H9 (cell line): Measurements from ENCODE around the gene SNX30. TPM values are rescaled to one million over a fixed set of nuclear protein-coding genes. Genes with fewer than 3 reads are reported as not detected.

ENCODE experiments used
- DNase-seq: peaks from one replicate; pipeline ENCODE4 v3.0.0-alpha.2; 2017
- H2AFZ ChIP-seq: one replicate; pipeline ENCODE4 v1.6.1; 2013; ENCODE audit warnings: mild to moderate bottlenecking, low read length, control low read depth, moderate library complexity
- H2AK5ac ChIP-seq: 2 replicates; pipeline ENCODE4 v1.6.1; 2013; ENCODE audit warnings: low read length, control low read depth, mixed read lengths; ENCODE audit not compliant: insufficient read length
- H2BK120ac ChIP-seq: one replicate; pipeline ENCODE4 v1.6.1; 2013; ENCODE audit warnings: low read depth, mild to moderate bottlenecking, low read length, control low read depth, inconsistent platforms; ENCODE audit not compliant: poor library complexity, severe bottlenecking
- H2BK12ac ChIP-seq: 2 replicates; pipeline ENCODE4 v1.6.1; 2013; ENCODE audit warnings: low read length, control low read depth, mixed read lengths, low read depth; ENCODE audit not compliant: insufficient read length
- H2BK15ac ChIP-seq: 2 replicates; pipeline ENCODE4 v1.6.1; 2013; ENCODE audit warnings: low read depth, low read length, control low read depth
- H2BK20ac ChIP-seq: one replicate; pipeline ENCODE4 v1.6.1; 2013; ENCODE audit warnings: low read depth, mild to moderate bottlenecking, low read length, control low read depth, inconsistent platforms; ENCODE audit not compliant: poor library complexity, severe bottlenecking
- H2BK5ac ChIP-seq: 2 replicates; pipeline ENCODE4 v1.6.1; 2013; ENCODE audit warnings: low read length, control low read depth, mixed read lengths; ENCODE audit not compliant: insufficient read length
- H3K14ac ChIP-seq: 2 replicates; pipeline ENCODE4 v1.6.1; 2013; ENCODE audit warnings: low read length, control low read depth; ENCODE audit not compliant: insufficient read depth
- H3K18ac ChIP-seq: 2 replicates; pipeline ENCODE4 v1.6.1; 2013; ENCODE audit warnings: low read depth, mild to moderate bottlenecking, mixed read lengths, low read length, control low read depth; ENCODE audit not compliant: insufficient read length
- H3K23ac ChIP-seq: 2 replicates; pipeline ENCODE4 v1.6.1; 2013; ENCODE audit warnings: low read length, control low read depth, mixed read lengths, low read depth; ENCODE audit not compliant: insufficient read length
- H3K23me2 ChIP-seq: 2 replicates; pipeline ENCODE4 v1.6.1; 2013; ENCODE audit warnings: low read depth, mild to moderate bottlenecking, mixed read lengths, low read length, control low read depth; ENCODE audit not compliant: insufficient read length, poor library complexity, severe bottlenecking
- H3K27ac ChIP-seq: 2 replicates; pipeline ENCODE4 v1.5.1; 2013; ENCODE audit warnings: low read length, control low read depth, mixed read lengths, low read depth; ENCODE audit not compliant: insufficient read length
- H3K27me3 ChIP-seq: 2 replicates; pipeline ENCODE4 v1.6.1; 2013; ENCODE audit warnings: low read length, control low read depth, inconsistent platforms; ENCODE audit not compliant: insufficient read depth
- H3K4ac ChIP-seq: 2 replicates; pipeline ENCODE4 v1.6.1; 2013; ENCODE audit warnings: low read depth, mild to moderate bottlenecking, control low read depth, inconsistent platforms, low read length, moderate library complexity
- H3K4me1 ChIP-seq: 2 replicates; pipeline ENCODE4 v1.6.1; 2013; ENCODE audit warnings: low read length, control low read depth, inconsistent platforms; ENCODE audit not compliant: insufficient read depth
- H3K4me2 ChIP-seq: 2 replicates; pipeline ENCODE4 v1.6.1; 2013; ENCODE audit warnings: low read length, control low read depth, mixed read lengths; ENCODE audit not compliant: insufficient read length, insufficient read depth
- H3K56ac ChIP-seq: 2 replicates; pipeline ENCODE4 v1.6.1; 2013; ENCODE audit warnings: low read depth, mild to moderate bottlenecking, mixed read lengths, low read length, control low read depth; ENCODE audit not compliant: insufficient read length
- H3K79me1 ChIP-seq: 2 replicates; pipeline ENCODE4 v1.6.1; 2013; ENCODE audit warnings: low read depth, mild to moderate bottlenecking, moderate library complexity, low read length, control low read depth, inconsistent platforms; ENCODE audit not compliant: insufficient read depth, poor library complexity, severe bottlenecking
- H3K79me2 ChIP-seq: 2 replicates; pipeline ENCODE4 v1.6.1; 2013; ENCODE audit warnings: low read length, control low read depth, inconsistent platforms; ENCODE audit not compliant: insufficient read depth
- H3K9ac ChIP-seq: 2 replicates; pipeline ENCODE4 v1.6.1; 2013; ENCODE audit warnings: low read length, control low read depth, mixed read lengths; ENCODE audit not compliant: insufficient read length; ENCODE audit errors: extremely low read depth
- H3K9me3 ChIP-seq: one replicate; pipeline ENCODE4 v1.6.1; 2013; ENCODE audit warnings: low read depth, low read length, inconsistent platforms; ENCODE audit not compliant: control insufficient read depth
- H3T11ph ChIP-seq: one replicate; pipeline ENCODE4 v1.6.1; 2013; ENCODE audit warnings: mild to moderate bottlenecking, low read length, control low read depth, inconsistent platforms
- H4K20me1 ChIP-seq: one replicate; pipeline ENCODE4 v1.6.1; 2013; ENCODE audit not compliant: control insufficient read depth, insufficient read length, insufficient read depth
- H4K5ac ChIP-seq: 2 replicates; pipeline ENCODE4 v1.6.1; 2013; ENCODE audit warnings: low read depth, mild to moderate bottlenecking, mixed read lengths, low read length, control low read depth; ENCODE audit not compliant: insufficient read length
- H4K8ac ChIP-seq: replicated peaks from 2 replicates; pipeline ENCODE4 v1.6.1; 2013; ENCODE audit warnings: low read length, control low read depth, mixed read lengths, low read depth; ENCODE audit not compliant: insufficient read length
- H4K91ac ChIP-seq: 2 replicates; pipeline ENCODE4 v1.6.1; 2013; ENCODE audit warnings: low read depth, mild to moderate bottlenecking, moderate library complexity, mixed read lengths, low read length, control low read depth; ENCODE audit not compliant: insufficient read length
- H3K27ac Mint-ChIP-seq, 3 experiments: 2 replicates in 2 of 3; 3 replicates in 1 of 3; pipeline ENCODE4 v1.8.0; 2020 to 2021; ENCODE audit warnings: mixed read lengths in 3 of 3, mild to moderate bottlenecking in 1 of 3, moderate library complexity in 1 of 3
- H3K27me3 Mint-ChIP-seq: 2 replicates; pipeline ENCODE4 v1.8.0; 2021; ENCODE audit warnings: low read depth, mild to moderate bottlenecking, moderate library complexity, mixed read lengths
- H3K36me3 Mint-ChIP-seq, 3 experiments: 2 replicates in 2 of 3; 3 replicates in 1 of 3; pipeline ENCODE4 v1.8.0; 2020 to 2021; ENCODE audit warnings: low read depth in 3 of 3, mixed read lengths in 3 of 3; ENCODE audit not compliant: insufficient read depth in 1 of 3
- H3K4me1 Mint-ChIP-seq, 2 experiments: 2 replicates each; pipeline ENCODE4 v1.8.0; 2020; ENCODE audit warnings: mixed read lengths in 2 of 2
- H3K4me3 Mint-ChIP-seq, 2 experiments: 2 replicates in 1 of 2; 3 replicates in 1 of 2; pipeline ENCODE4 v1.8.0; 2020 to 2021; ENCODE audit warnings: mild to moderate bottlenecking in 2 of 2, mixed read lengths in 2 of 2, moderate library complexity in 1 of 2
- H3K9me3 Mint-ChIP-seq, 2 experiments: 2 replicates in 1 of 2; 3 replicates in 1 of 2; pipeline ENCODE4 v1.8.0; 2020; ENCODE audit warnings: mild to moderate bottlenecking in 2 of 2, mixed read lengths in 2 of 2, moderate library complexity in 1 of 2
- WGBS: extraction: QIAGEN DNeasy Blood & Tissue Kit; methylation state at CpG from one replicate; pipeline ENCODE4 v1.1.7; 2013; ENCODE audit warnings: missing lambda C conversion rate, low lambda C conversion rate, mixed read lengths; ENCODE audit not compliant: insufficient read length; ENCODE audit errors: extremely low coverage; 5-methylcytosine and 5-hydroxymethylcytosine counted together
- total RNA-seq: library from RNA; stranded (reverse); gene quantifications from 2 replicates; pipeline ENCODE4 v1.2.1, GENCODE V29; 2021
- TF ChIP-seq, protein P1 (sequence below): fragments of 200-600 bp; sonication (generic); conservative IDR thresholded peaks from 3 replicates; pipeline ENCODE4 v1.8.0; 2021; ENCODE audit warnings: antibody characterized with exemption, mild to moderate bottlenecking

Gene SNX30
- total RNA-seq, 1 experiment from 2014 or later, result 10.3 TPM

DNA sequence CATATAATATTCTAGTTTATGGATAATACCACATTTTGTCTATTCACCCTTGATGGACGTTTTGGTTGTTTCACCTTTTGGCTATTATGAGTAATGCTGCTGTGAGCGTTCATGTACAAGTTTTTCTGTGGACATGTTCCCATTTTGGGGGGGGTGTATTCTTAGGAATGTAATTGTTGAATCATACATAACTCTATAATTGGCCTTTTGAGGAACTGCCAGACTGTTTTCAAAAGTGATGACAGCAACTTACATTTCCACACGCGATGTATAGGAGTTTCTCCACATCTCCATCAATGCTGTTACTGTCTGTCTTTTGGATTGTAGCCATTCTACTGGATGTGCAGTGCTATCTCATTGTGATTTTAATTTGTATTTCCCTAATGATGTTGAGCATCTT lies 70.3 kb downstream of the SNX30 start:
- no peak overlapping the region for H2AFZ ChIP-seq
- H3K4me2 ChIP-seq, result no peak overlapping the region
- H3K79me2 ChIP-seq, result no peaks in the 10 kb centered on the region
- no peak overlapping the region for H2BK15ac ChIP-seq
- no peak overlapping the region for H3K4ac ChIP-seq
- no peaks in the 10 kb centered on the region for H3K4me1 ChIP-seq
- H3K79me1 ChIP-seq, result no peaks in the 10 kb centered on the region
- DNase-seq, result no peak
- no peak overlapping the region for H3K4me3 Mint-ChIP-seq
- H3K36me3 Mint-ChIP-seq, result peaks cover 0 to 20% (median 14%) of the 10 kb centered on the region in 3 experiments; a peak in 5 of 7 replicates
- no peak overlapping the region for H3K9ac ChIP-seq
- H2BK5ac ChIP-seq, result no peak overlapping the region
- H3K27me3 ChIP-seq, result no peaks in the 10 kb centered on the region
- no peak overlapping the region for H3T11ph ChIP-seq
- H2BK12ac ChIP-seq, result no peak overlapping the region
- no peak overlapping the region for H4K91ac ChIP-seq
- H2BK20ac ChIP-seq, result no peak overlapping the region
- H3K4me1 Mint-ChIP-seq, result no peaks in the 10 kb centered on the region
- no peak overlapping the region for H4K8ac ChIP-seq
- H3K14ac ChIP-seq, result no peak overlapping the region
- TF ChIP-seq, protein P1, sequence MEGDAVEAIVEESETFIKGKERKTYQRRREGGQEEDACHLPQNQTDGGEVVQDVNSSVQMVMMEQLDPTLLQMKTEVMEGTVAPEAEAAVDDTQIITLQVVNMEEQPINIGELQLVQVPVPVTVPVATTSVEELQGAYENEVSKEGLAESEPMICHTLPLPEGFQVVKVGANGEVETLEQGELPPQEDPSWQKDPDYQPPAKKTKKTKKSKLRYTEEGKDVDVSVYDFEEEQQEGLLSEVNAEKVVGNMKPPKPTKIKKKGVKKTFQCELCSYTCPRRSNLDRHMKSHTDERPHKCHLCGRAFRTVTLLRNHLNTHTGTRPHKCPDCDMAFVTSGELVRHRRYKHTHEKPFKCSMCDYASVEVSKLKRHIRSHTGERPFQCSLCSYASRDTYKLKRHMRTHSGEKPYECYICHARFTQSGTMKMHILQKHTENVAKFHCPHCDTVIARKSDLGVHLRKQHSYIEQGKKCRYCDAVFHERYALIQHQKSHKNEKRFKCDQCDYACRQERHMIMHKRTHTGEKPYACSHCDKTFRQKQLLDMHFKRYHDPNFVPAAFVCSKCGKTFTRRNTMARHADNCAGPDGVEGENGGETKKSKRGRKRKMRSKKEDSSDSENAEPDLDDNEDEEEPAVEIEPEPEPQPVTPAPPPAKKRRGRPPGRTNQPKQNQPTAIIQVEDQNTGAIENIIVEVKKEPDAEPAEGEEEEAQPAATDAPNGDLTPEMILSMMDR, result no peak
- no peaks in the 10 kb centered on the region for H4K20me1 ChIP-seq
- no peak overlapping the region for H3K23ac ChIP-seq
- no peak overlapping the region for H3K27ac Mint-ChIP-seq
- H2BK120ac ChIP-seq, result no peak overlapping the region
- no peak overlapping the region for H2AK5ac ChIP-seq
- no peaks in the 10 kb centered on the region for H3K9me3 ChIP-seq
- no peak overlapping the region for H4K5ac ChIP-seq
- H3K56ac ChIP-seq, result no peak overlapping the region
- H3K23me2 ChIP-seq, result no peaks in the 10 kb centered on the region
- no CpG with 5 or more reads among the region's 4 CpGs for WGBS
- no peak overlapping the region for H3K18ac ChIP-seq
- H3K27ac ChIP-seq, result no peak overlapping the region
- no peaks in the 10 kb centered on the region for H3K9me3 Mint-ChIP-seq
- H3K27me3 Mint-ChIP-seq, result no peaks in the 10 kb centered on the region
